Effector memory CD4-positive, alpha-beta T cell (primary cell): ENCODE measurements around the gene WDR27.
A peak's percentile ranks its signal among the peaks of the same experiment; 100 is the strongest.

Source experiments
- DNase-seq, 3 donors: peaks; one replicate each; pipeline ENCODE4 v3.0.0-alpha.2; 2020
- H3K27ac ChIP-seq: 2 replicates; pipeline ENCODE4 v1.7.0; 2013; ENCODE audit warnings: mild to moderate bottlenecking, low read length, moderate library complexity; ENCODE audit not compliant: insufficient read depth, poor library complexity, severe bottlenecking
- H3K27me3 ChIP-seq: replicated peaks from 2 replicates; pipeline ENCODE4 v1.7.0; 2013; ENCODE audit warnings: mild to moderate bottlenecking, low read length; ENCODE audit not compliant: insufficient read depth, control insufficient read depth, poor library complexity, severe bottlenecking
- H3K36me3 ChIP-seq: 2 replicates; pipeline ENCODE4 v1.7.0; 2013; ENCODE audit warnings: mild to moderate bottlenecking, low read length, moderate library complexity; ENCODE audit not compliant: control insufficient read depth, insufficient read depth
- H3K4me1 ChIP-seq: 2 replicates; pipeline ENCODE4 v1.7.0; 2013; ENCODE audit warnings: low read length, mild to moderate bottlenecking; ENCODE audit not compliant: control insufficient read depth, insufficient read depth, poor library complexity, severe bottlenecking
- H3K4me3 ChIP-seq: 2 replicates; pipeline ENCODE4 v1.7.0; 2013; ENCODE audit warnings: low read length, low read depth, mild to moderate bottlenecking; ENCODE audit not compliant: insufficient read depth, poor library complexity, severe bottlenecking
- H3K9me3 ChIP-seq: 2 replicates; pipeline ENCODE4 v1.7.0; 2013; ENCODE audit warnings: mild to moderate bottlenecking, low read length, moderate library complexity; ENCODE audit not compliant: control insufficient read depth

Gene WDR27

DNA sequence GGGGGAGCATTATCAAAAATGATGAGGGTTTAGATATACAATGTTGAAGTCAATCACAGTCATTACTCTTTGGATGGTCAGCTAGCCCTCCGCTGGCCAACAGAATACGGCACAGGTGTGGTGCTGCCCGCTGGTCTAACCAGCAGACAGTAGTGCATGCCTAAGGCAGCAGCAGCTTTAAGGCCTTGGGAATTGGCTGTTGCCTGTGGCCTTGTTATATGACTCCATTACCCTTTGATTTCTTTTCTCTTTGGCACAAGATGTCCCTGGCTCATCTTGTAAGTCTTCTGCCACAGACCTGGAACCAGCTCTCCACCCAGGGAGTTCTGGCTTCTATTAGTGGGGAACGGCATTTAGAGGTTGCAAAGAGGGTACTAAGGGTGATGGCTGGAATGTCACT, 110.2 kb downstream of the WDR27 start:
- H3K27me3 ChIP-seq: no peaks in the 10 kb centered on the region
- H3K9me3 ChIP-seq: no peaks in the 10 kb centered on the region
- DNase-seq: no peak
- H3K27ac ChIP-seq: no peak overlapping the region
- no peak overlapping the region for H3K4me3 ChIP-seq
- H3K4me1 ChIP-seq: peaks cover 4% of the 10 kb centered on the region
- no peaks in the 10 kb centered on the region for H3K36me3 ChIP-seq

DNA sequence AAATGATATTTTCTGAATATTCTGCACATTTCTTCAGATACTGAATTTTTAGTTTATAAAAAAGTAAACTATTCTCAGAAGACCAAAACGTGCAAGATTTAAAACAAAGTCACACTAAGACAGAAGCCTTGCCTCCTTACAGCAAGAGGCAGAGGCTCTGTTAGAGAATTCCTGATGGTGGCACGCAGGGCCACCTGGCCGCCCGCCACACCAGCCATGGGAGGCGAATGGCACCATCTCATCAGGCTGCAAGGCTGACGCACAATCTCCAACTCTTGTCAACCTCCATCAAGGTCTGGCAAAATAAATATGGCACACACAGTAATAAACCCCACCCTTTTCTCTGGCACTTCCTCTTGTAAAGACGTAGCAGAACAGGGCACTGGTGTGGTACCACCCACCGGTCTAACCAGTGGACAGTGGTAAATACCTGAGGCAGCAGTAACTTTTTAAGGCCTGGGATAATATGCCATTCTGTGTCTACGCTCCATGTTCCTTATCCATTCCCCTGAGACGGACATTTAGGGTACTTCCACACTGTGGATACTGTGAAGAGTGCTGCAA, 111.4 kb downstream of the WDR27 start:
- DNase-seq: no peak
- H3K4me1 ChIP-seq: peaks cover 4% of the 10 kb centered on the region
- no peaks in the 10 kb centered on the region for H3K27me3 ChIP-seq
- H3K27ac ChIP-seq: no peak overlapping the region
- no peaks in the 10 kb centered on the region for H3K36me3 ChIP-seq
- no peak overlapping the region for H3K4me3 ChIP-seq
- H3K9me3 ChIP-seq: no peaks in the 10 kb centered on the region

GRCh38 chr6:169589699-169590257, 112.1 kb downstream of the WDR27 start:
- Histone ChIP-seq H3K27ac (peak overlapping the region; percentile 24), H3K9me3 (no peaks in the 10 kb centered on the region), H3K36me3 (no peaks in the 10 kb centered on the region), H3K27me3 (no peaks in the 10 kb centered on the region), H3K4me1 (peaks cover 4% of the 10 kb centered on the region), H3K4me3 (no peak overlapping the region)
- no peak for DNase-seq

GRCh38 chr6:169589293-169589692, 112.5 kb downstream of the WDR27 start:
- no peak overlapping the region for H3K27ac ChIP-seq

DNA sequence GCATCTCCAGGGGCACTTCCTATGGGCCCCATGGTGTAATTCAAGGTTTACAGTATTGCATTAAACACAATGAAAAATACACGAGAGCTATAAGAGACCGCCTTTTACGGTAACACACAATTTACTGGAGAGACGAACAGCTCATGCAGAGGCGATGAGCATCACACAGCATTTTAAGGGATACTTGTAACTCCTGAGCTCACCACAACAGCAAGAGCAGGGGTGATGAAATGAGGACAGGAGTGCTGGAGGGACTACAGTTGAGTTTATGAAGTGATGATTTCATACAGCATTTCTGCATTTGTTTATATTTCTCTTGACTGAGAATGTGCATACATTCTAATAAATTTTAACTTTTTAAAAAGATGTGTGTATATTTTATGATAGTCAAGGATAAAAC, 113.9 kb downstream of the WDR27 start:
- Histone ChIP-seq H3K36me3 (no peaks in the 10 kb centered on the region), H3K4me3 (no peak overlapping the region), H3K4me1 (peaks cover 4% of the 10 kb centered on the region), H3K27ac (no peak overlapping the region), H3K27me3 (no peaks in the 10 kb centered on the region), H3K9me3 (no peaks in the 10 kb centered on the region)
- no peak for DNase-seq

More at GRCh38 chr6:169589293-169589692, 112.5 kb downstream of the WDR27 start:
- Histone ChIP-seq H3K36me3 (no peaks in the 10 kb centered on the region), H3K27me3 (no peaks in the 10 kb centered on the region), H3K4me3 (no peak overlapping the region), H3K9me3 (no peaks in the 10 kb centered on the region), H3K4me1 (peaks cover 4% of the 10 kb centered on the region)
- DNase-seq: no peak

- no peak overlapping the region for H3K4me3 ChIP-seq
- no peaks in the 10 kb centered on the region for H3K4me1 ChIP-seq
- no peaks in the 10 kb centered on the region for H3K9me3 ChIP-seq
- H3K27ac ChIP-seq: no peak overlapping the region
- DNase-seq: no peak
- no peaks in the 10 kb centered on the region for H3K27me3 ChIP-seq
- no peaks in the 10 kb centered on the region for H3K36me3 ChIP-seq
Observed at GRCh38 chr6:169583886-169584541, 117.8 kb downstream of the WDR27 start.

- H3K4me3 ChIP-seq: no peak overlapping the region
- H3K27me3 ChIP-seq: no peaks in the 10 kb centered on the region
- no peaks in the 10 kb centered on the region for H3K36me3 ChIP-seq
- H3K9me3 ChIP-seq: no peaks in the 10 kb centered on the region
- no peak for DNase-seq
- H3K4me1 ChIP-seq: no peaks in the 10 kb centered on the region
- H3K27ac ChIP-seq: no peak overlapping the region
Observed at GRCh38 chr6:169579407-169580111, 122.3 kb downstream of the WDR27 start.

DNA sequence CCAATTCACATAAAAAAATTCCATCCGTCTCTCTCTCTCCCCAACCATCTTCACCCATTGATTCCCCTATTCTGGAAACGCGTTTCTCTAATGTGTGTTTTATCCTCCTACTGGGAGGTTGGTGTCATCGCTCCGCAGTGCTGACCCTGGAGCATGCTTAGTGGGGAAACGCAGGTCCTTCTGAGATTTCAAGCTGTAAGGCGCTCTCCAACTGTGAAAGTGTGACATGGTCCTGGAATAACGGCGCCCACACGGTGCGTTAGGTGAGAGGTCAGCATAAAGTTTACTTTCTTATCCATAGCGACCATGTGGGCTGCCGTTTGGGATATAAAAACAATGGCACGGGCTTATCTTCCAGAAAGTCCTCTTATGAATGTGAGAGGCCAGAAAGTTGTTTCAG, 123.9 kb downstream of the WDR27 start:
- H3K9me3 ChIP-seq: no peaks in the 10 kb centered on the region
- H3K36me3 ChIP-seq: no peaks in the 10 kb centered on the region
- no peaks in the 10 kb centered on the region for H3K4me1 ChIP-seq
- no peak overlapping the region for H3K4me3 ChIP-seq
- no peak for DNase-seq
- no peak overlapping the region for H3K27ac ChIP-seq
- H3K27me3 ChIP-seq: no peaks in the 10 kb centered on the region

GRCh38 chr6:169577236-169577635, 124.6 kb downstream of the WDR27 start:
- Histone ChIP-seq H3K4me3 (no peak overlapping the region), H3K27me3 (no peaks in the 10 kb centered on the region), H3K4me1 (no peaks in the 10 kb centered on the region), H3K36me3 (no peaks in the 10 kb centered on the region), H3K27ac (no peak overlapping the region), H3K9me3 (no peaks in the 10 kb centered on the region)
- DNase-seq: no peak

- no peak overlapping the region for H3K4me3 ChIP-seq
- no peaks in the 10 kb centered on the region for H3K4me1 ChIP-seq
- no peaks in the 10 kb centered on the region for H3K36me3 ChIP-seq
- no peaks in the 10 kb centered on the region for H3K27me3 ChIP-seq
- DNase-seq: no peak
- no peak overlapping the region for H3K27ac ChIP-seq
- H3K9me3 ChIP-seq: no peaks in the 10 kb centered on the region
Observed at GRCh38 chr6:169575821-169576220, 126.0 kb downstream of the WDR27 start.
